Activated T-cell treated with anti-CD3 and anti-CD28 coated beads, Interleukin-2, amount 50 U/mL, for 24 hours (primary cell): ENCODE measurements around the gene MCCC2.
"Not testable (repeated sequence)": the region's sequence is repeated elsewhere in the genome, so short reads cannot be mapped to it uniquely, and the experiment has no call there.

Source experiments
- DNase-seq: peaks from one replicate; pipeline ENCODE4 v3.0.0-alpha.2; 2020
- H3K27ac Mint-ChIP-seq: 2 replicates; pipeline ENCODE4 v1.8.0; 2020; ENCODE audit warnings: mild to moderate bottlenecking, mixed read lengths
- H3K27me3 Mint-ChIP-seq: 2 replicates; pipeline ENCODE4 v1.8.0; 2020; ENCODE audit warnings: mixed read lengths
- H3K36me3 Mint-ChIP-seq: 2 replicates; pipeline ENCODE4 v1.8.0; 2020; ENCODE audit warnings: low read depth, mixed read lengths
- H3K4me1 Mint-ChIP-seq: 2 replicates; pipeline ENCODE4 v1.8.0; 2020; ENCODE audit warnings: low read depth, mixed read lengths
- H3K4me3 Mint-ChIP-seq: 2 replicates; pipeline ENCODE4 v1.8.0; 2020; ENCODE audit warnings: mild to moderate bottlenecking, moderate library complexity, mixed read lengths
- H3K9me3 Mint-ChIP-seq: 2 replicates; pipeline ENCODE4 v1.8.0; 2020; ENCODE audit warnings: mixed read lengths

MCCC2 gene

DNA sequence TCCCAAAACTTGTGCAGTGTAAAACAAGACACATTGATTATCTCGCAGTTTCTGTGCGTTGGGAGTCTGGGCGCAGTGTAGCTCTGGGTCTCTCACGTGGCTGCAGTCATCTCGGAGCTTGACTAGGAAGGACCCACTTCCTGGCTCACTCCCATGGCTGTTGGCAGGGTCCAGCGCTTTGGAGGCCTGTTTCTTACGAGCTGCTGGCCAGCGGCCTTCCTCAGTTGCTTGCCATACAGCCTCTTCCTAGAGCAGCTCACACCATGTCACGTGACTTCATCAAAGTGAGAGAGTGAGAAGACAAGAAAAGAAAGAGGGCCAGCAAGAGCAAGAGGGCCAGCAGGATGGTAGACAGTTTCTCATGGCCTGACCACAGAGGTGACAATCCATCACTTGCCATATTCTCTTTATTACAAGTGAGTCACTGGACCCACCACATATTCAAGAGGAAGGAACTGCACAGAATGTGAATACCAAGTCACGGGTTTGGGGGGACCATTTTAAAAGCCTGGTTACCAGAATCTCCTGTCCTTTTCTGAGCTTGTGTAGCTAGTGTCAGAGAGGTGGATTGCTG lies 36.2 kb downstream of the MCCC2 start:
- peak overlapping the region; percentile 22 for H3K27ac Mint-ChIP-seq
- peaks cover 81% of the 10 kb centered on the region for H3K36me3 Mint-ChIP-seq
- DNase-seq, result no peak
- peaks cover 14% of the 10 kb centered on the region for H3K4me1 Mint-ChIP-seq
- no peaks in the 10 kb centered on the region for H3K27me3 Mint-ChIP-seq
- no peaks in the 10 kb centered on the region for H3K9me3 Mint-ChIP-seq
- no peak overlapping the region for H3K4me3 Mint-ChIP-seq

GRCh38 chr5:71629950-71630349 lies 42.8 kb downstream of the MCCC2 start:
- DNase-seq, result no peak
- Mint-ChIP-seq H3K27me3 (no peaks in the 10 kb centered on the region), H3K36me3 (peaks cover 66% of the 10 kb centered on the region), H3K27ac (no peak overlapping the region), H3K4me3 (no peak overlapping the region), H3K9me3 (no peaks in the 10 kb centered on the region), H3K4me1 (peaks cover 11% of the 10 kb centered on the region)

GRCh38 chr5:71631070-71631469 lies 43.9 kb downstream of the MCCC2 start:
- H3K9me3 Mint-ChIP-seq, result no peaks in the 10 kb centered on the region
- H3K4me3 Mint-ChIP-seq, result no peak overlapping the region
- no peaks in the 10 kb centered on the region for H3K27me3 Mint-ChIP-seq
- peaks cover 12% of the 10 kb centered on the region for H3K4me1 Mint-ChIP-seq
- no peak overlapping the region for H3K27ac Mint-ChIP-seq
- DNase-seq, result no peak
- peaks cover 65% of the 10 kb centered on the region for H3K36me3 Mint-ChIP-seq

- Mint-ChIP-seq H3K27ac (no peak overlapping the region), H3K4me1 (peaks cover 12% of the 10 kb centered on the region), H3K36me3 (peaks cover 59% of the 10 kb centered on the region), H3K4me3 (no peak overlapping the region), H3K27me3 (no peaks in the 10 kb centered on the region), H3K9me3 (no peaks in the 10 kb centered on the region)
- DNase-seq, result no peak
Measured at GRCh38 chr5:71632168-71632567, 45.0 kb downstream of the MCCC2 start.

DNA sequence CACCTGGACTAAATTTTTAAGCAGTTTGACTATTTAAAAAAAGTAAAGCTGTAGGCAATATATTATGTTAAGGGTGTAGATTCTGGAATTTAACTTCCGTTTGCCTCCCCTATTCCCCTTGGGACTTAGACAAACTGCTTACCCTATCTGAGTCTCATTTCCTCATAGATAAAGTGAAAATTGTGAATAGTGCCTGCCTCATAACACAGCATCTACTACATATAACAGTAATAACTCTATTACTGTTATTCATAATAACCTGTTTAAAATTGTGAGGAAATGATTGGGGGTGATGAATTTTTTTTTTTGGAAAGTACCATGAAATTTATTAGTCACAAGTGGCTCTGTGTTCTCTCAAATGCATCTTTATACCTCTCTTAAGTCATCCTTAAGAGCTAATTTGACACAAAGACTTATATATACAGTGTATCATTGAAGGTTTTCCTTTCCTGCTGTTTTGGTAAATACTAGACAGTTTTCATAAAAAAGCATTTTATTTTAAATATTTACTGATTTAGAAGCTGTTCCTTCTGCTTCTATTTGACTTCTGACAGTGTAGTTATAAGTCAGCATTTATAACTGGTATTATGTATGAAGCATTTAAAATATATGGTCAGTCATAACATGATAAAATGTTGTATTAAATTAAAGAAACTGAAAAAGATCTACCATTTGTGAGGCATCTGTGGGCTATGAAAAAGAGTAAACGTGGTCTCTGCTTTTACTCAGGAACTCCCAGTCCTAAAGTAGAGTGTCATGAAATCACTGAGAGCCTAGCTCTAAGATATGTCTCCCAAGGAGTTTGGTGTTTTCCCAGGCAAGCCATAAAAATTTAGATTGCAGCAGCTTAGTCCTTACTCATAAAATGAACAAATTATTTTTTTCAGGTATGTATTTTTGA lies 46.4 kb downstream of the MCCC2 start:
- Mint-ChIP-seq H3K27me3 (no peaks in the 10 kb centered on the region), H3K9me3 (no peaks in the 10 kb centered on the region), H3K27ac (peak overlapping the region; percentile 26), H3K36me3 (peaks cover 61% of the 10 kb centered on the region), H3K4me1 (peaks cover 12% of the 10 kb centered on the region), H3K4me3 (no peak overlapping the region)
- no peak for DNase-seq

DNA sequence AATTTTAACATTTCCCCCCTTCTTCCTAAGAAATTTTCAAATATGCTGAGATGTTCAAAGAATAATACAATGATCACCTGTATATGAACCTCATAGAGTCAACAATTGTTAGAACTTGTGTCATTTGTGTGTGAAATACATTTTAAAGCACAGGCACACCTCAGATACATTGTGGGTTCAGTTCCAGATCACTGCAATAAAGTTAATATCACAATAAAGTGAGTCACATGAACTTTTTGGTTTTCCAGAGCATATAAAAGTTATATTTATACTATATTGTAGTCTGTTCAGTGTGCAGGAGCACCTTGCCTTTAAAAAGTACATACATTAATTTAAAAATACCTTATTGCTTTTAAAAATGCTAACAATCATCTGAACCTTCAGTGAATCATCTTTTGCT lies 50.0 kb downstream of the MCCC2 start:
- no peaks in the 10 kb centered on the region for H3K9me3 Mint-ChIP-seq
- no peak overlapping the region for H3K4me3 Mint-ChIP-seq
- no peaks in the 10 kb centered on the region for H3K27me3 Mint-ChIP-seq
- peaks cover 82% of the 10 kb centered on the region for H3K36me3 Mint-ChIP-seq
- no peak for DNase-seq
- no peak overlapping the region for H3K27ac Mint-ChIP-seq
- H3K4me1 Mint-ChIP-seq, result peaks cover 12% of the 10 kb centered on the region

DNA sequence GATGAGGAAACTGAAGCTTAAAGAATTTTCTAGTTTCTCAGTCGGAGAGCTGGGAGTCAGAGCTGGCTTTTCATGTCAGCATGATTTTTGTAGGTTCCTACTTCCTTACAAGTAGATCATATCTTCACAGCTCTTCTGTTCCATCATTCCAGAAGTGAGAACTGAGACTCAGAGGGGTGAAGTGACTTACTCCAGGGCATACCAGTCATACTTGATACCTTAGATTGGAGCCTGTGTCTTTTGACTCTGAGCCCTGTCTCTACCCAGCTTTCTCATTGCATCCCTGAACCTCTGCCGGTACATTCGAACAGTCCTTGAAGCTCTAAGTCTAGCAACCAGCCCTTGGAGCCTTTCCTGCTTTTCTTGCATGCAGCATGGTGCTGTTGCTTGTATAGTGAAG lies 53.3 kb downstream of the MCCC2 start:
- Mint-ChIP-seq H3K4me1 (no peaks in the 10 kb centered on the region), H3K36me3 (peaks cover 67% of the 10 kb centered on the region), H3K27ac (peak overlapping the region; percentile 50), H3K4me3 (no peak overlapping the region), H3K9me3 (no peaks in the 10 kb centered on the region), H3K27me3 (no peaks in the 10 kb centered on the region)
- DNase-seq, result no peak

- Mint-ChIP-seq H3K4me1 (peaks cover 3% of the 10 kb centered on the region), H3K36me3 (peaks cover 73% of the 10 kb centered on the region), H3K27ac (no peak overlapping the region), H3K9me3 (no peaks in the 10 kb centered on the region), H3K4me3 (no peak overlapping the region), H3K27me3 (no peaks in the 10 kb centered on the region)
- no peak for DNase-seq
Measured at GRCh38 chr5:71645030-71645429, 57.9 kb downstream of the MCCC2 start.

GRCh38 chr5:71650940-71651339 lies 63.8 kb downstream of the MCCC2 start:
- not testable (repeated sequence) for H3K9me3 Mint-ChIP-seq, H3K27ac Mint-ChIP-seq

GRCh38 chr5:71651579-71651978 lies 64.4 kb downstream of the MCCC2 start:
- no peaks in the 10 kb centered on the region for H3K9me3 Mint-ChIP-seq
- H3K27ac Mint-ChIP-seq, result no peak overlapping the region
- no peak overlapping the region for H3K4me3 Mint-ChIP-seq
- H3K27me3 Mint-ChIP-seq, result no peaks in the 10 kb centered on the region
- peaks cover 87% of the 10 kb centered on the region for H3K36me3 Mint-ChIP-seq
- DNase-seq, result peak; percentile 52
- H3K4me1 Mint-ChIP-seq, result peaks cover 15% of the 10 kb centered on the region

More at GRCh38 chr5:71650940-71651339, 63.8 kb downstream of the MCCC2 start:
- H3K4me3 Mint-ChIP-seq, DNase-seq, H3K27me3 Mint-ChIP-seq: not testable (repeated sequence)
- Mint-ChIP-seq H3K36me3 (peaks cover 88% of the 10 kb centered on the region), H3K4me1 (peaks cover 15% of the 10 kb centered on the region)

- H3K9me3 Mint-ChIP-seq, result no peaks in the 10 kb centered on the region
- H3K4me3 Mint-ChIP-seq, result no peak overlapping the region
- no peaks in the 10 kb centered on the region for H3K27me3 Mint-ChIP-seq
- no peak overlapping the region for H3K27ac Mint-ChIP-seq
- peaks cover 15% of the 10 kb centered on the region for H3K4me1 Mint-ChIP-seq
- peaks cover 88% of the 10 kb centered on the region for H3K36me3 Mint-ChIP-seq
- no peak for DNase-seq
Measured at GRCh38 chr5:71652349-71652748, 65.2 kb downstream of the MCCC2 start.

GRCh38 chr5:71652803-71653543 lies 65.8 kb downstream of the MCCC2 start:
- no peaks in the 10 kb centered on the region for H3K27me3 Mint-ChIP-seq
- H3K9me3 Mint-ChIP-seq, result no peaks in the 10 kb centered on the region
- peaks cover 89% of the 10 kb centered on the region for H3K36me3 Mint-ChIP-seq
- H3K4me3 Mint-ChIP-seq, result no peak overlapping the region
- DNase-seq, result no peak
- peaks cover 15% of the 10 kb centered on the region for H3K4me1 Mint-ChIP-seq
- H3K27ac Mint-ChIP-seq, result no peak overlapping the region

DNA sequence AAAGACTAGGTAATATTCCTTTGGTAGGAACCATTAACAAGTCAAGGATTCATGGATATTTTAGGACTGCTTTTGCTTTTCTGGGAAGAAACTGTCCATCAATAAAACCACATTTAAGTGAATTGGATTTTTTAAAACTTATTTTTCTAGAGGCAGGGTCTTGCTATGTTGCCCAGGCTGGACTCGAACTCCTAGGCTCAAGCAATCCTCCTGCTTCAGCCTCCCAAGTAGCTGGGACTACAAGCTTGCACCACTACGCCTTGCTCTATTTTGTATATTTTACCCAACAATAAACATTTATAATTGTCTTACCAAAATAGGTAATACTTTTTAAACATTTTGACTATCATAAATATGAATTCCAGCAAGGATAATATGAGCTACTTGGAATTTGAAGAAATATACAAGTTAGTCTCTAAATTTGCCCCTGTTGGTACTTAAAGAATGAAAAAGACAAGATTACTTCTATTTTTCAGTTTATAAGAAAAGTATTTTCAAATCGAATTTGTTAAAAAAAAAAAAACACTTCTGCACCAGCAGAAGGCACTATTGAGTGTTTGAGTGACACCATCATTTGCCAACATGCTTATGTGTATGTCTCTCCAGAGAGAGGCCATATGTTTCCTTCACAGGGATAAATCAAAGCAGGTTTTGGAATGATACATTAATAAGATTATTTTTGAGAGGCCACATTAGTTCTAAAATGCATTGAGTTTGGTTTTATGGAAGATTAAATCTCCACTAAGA lies 71.9 kb downstream of the MCCC2 start:
- no peak for DNase-seq
- H3K36me3 Mint-ChIP-seq, result peaks cover 40% of the 10 kb centered on the region
- no peaks in the 10 kb centered on the region for H3K9me3 Mint-ChIP-seq
- no peak overlapping the region for H3K27ac Mint-ChIP-seq
- no peaks in the 10 kb centered on the region for H3K4me1 Mint-ChIP-seq
- H3K27me3 Mint-ChIP-seq, result no peaks in the 10 kb centered on the region
- H3K4me3 Mint-ChIP-seq, result no peak overlapping the region

- Mint-ChIP-seq H3K27ac (no peak overlapping the region), H3K36me3 (peaks cover 12% of the 10 kb centered on the region), H3K4me1 (no peaks in the 10 kb centered on the region), H3K27me3 (no peaks in the 10 kb centered on the region), H3K9me3 (no peaks in the 10 kb centered on the region), H3K4me3 (no peak overlapping the region)
- no peak for DNase-seq
Measured at GRCh38 chr5:71662381-71662780, 75.2 kb downstream of the MCCC2 start.
